HL-60 (cell line): ENCODE data around the gene UBE2L5.

Experiments used
- DNase-seq, 2 experiments: peaks; one replicate each; pipeline ENCODE4 v3.0.0-alpha.2; 2010 to 2020; ENCODE audit warnings: low read depth in 1 of 2, low spot score in 1 of 2
- H3K27ac ChIP-seq: fragments of 250-450 bp; sonication (Bioruptor Pico); replicated peaks from 2 replicates; pipeline ENCODE4 v1.5.1; 2020; ENCODE audit warnings: mild to moderate bottlenecking, moderate library complexity
- H3K27me3 ChIP-seq: fragments of 250-450 bp; sonication (Bioruptor Pico); 2 replicates; pipeline ENCODE4 v1.5.1; 2021; ENCODE audit warnings: mild to moderate bottlenecking, moderate library complexity; ENCODE audit not compliant: insufficient read depth, poor library complexity, severe bottlenecking
- H3K4me3 ChIP-seq: replicated peaks from 2 replicates; pipeline ENCODE4 v1.5.1; 2011; ENCODE audit warnings: mild to moderate bottlenecking, control low read depth, low read length; ENCODE audit not compliant: insufficient read depth
- GABPA ChIP-seq: IDR thresholded peaks from 2 replicates; pipeline ENCODE4 v1.6.1; 2012; ENCODE audit warnings: low read depth
- POLR2AphosphoS5 ChIP-seq: IDR thresholded peaks from 2 replicates; pipeline ENCODE4 v1.6.1; 2012; ENCODE audit warnings: low read depth
- SPI1 ChIP-seq: IDR thresholded peaks from 2 replicates; pipeline ENCODE4 v1.6.1; 2012; ENCODE audit warnings: low read depth, mild to moderate bottlenecking, borderline replicate concordance
- TF ChIP-seq, protein P1 (sequence below): IDR thresholded peaks from one replicate; pipeline ENCODE4 v1.5.1; 2011; ENCODE audit warnings: low read length, control low read depth, inconsistent platforms; ENCODE audit not compliant: insufficient read depth
- TF ChIP-seq, protein P2 (sequence below): IDR thresholded peaks from 2 replicates; pipeline ENCODE4 v1.6.1; 2012; ENCODE audit warnings: low read depth; ENCODE audit not compliant: insufficient replicate concordance

Gene UBE2L5

GRCh38 chr13:30477346-30478195 is 55.3 kb downstream of the UBE2L5 start:
- Histone ChIP-seq H3K27ac (no peak overlapping the region), H3K27me3 (no peaks in the 10 kb centered on the region), H3K4me3 (no peak overlapping the region)
- peak in 1 of 2 experiments; percentile 24 for DNase-seq
- TF ChIP-seq, protein P1, sequence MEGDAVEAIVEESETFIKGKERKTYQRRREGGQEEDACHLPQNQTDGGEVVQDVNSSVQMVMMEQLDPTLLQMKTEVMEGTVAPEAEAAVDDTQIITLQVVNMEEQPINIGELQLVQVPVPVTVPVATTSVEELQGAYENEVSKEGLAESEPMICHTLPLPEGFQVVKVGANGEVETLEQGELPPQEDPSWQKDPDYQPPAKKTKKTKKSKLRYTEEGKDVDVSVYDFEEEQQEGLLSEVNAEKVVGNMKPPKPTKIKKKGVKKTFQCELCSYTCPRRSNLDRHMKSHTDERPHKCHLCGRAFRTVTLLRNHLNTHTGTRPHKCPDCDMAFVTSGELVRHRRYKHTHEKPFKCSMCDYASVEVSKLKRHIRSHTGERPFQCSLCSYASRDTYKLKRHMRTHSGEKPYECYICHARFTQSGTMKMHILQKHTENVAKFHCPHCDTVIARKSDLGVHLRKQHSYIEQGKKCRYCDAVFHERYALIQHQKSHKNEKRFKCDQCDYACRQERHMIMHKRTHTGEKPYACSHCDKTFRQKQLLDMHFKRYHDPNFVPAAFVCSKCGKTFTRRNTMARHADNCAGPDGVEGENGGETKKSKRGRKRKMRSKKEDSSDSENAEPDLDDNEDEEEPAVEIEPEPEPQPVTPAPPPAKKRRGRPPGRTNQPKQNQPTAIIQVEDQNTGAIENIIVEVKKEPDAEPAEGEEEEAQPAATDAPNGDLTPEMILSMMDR: no peak
- TF ChIP-seq SPI1 (peak; percentile 64), POLR2AphosphoS5 (no peak), GABPA (no peak)
- TF ChIP-seq, protein P2, sequence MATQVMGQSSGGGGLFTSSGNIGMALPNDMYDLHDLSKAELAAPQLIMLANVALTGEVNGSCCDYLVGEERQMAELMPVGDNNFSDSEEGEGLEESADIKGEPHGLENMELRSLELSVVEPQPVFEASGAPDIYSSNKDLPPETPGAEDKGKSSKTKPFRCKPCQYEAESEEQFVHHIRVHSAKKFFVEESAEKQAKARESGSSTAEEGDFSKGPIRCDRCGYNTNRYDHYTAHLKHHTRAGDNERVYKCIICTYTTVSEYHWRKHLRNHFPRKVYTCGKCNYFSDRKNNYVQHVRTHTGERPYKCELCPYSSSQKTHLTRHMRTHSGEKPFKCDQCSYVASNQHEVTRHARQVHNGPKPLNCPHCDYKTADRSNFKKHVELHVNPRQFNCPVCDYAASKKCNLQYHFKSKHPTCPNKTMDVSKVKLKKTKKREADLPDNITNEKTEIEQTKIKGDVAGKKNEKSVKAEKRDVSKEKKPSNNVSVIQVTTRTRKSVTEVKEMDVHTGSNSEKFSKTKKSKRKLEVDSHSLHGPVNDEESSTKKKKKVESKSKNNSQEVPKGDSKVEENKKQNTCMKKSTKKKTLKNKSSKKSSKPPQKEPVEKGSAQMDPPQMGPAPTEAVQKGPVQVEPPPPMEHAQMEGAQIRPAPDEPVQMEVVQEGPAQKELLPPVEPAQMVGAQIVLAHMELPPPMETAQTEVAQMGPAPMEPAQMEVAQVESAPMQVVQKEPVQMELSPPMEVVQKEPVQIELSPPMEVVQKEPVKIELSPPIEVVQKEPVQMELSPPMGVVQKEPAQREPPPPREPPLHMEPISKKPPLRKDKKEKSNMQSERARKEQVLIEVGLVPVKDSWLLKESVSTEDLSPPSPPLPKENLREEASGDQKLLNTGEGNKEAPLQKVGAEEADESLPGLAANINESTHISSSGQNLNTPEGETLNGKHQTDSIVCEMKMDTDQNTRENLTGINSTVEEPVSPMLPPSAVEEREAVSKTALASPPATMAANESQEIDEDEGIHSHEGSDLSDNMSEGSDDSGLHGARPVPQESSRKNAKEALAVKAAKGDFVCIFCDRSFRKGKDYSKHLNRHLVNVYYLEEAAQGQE: no peak
